T-helper 1 cell treated with Interleukin-12 subunit alpha and Interleukin-12 subunit beta and Interleukin-4 antibody, amounts not matched to agents 30 ng/mL and 1 ng/mL, for 36 hours (primary cell): Measurements from ENCODE around the gene CMTM1. TPM values are rescaled to one million over a fixed set of nuclear protein-coding genes. Genes with fewer than 3 reads are reported as not detected.

Source experiments
- intact Hi-C: fragments of 100-400 bp; cut with micrococcal nuclease; formaldehyde crosslinking; loops from one replicate; pipeline ENCODE4 v1.15.1; 2024
- total RNA-seq: library from RNA; stranded (reverse); gene quantifications from 2 replicates; pipeline ENCODE4 v1.2.3, GENCODE V29; 2022

Gene CMTM1, protein sequence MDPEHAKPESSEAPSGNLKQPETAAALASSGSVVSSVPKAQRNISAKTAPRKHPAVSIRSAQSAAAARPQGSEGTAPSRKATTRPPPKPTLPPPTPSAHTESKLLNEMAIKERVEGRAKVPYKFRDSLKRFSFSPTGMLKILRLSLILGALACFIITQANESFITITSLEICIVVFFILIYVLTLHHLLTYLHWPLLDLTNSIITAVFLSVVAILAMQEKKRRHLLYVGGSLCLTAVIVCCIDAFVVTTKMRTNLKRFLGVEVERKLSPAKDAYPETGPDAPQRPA
- 33.5 and 35.1 TPM in 2 replicates for total RNA-seq

- intact Hi-C loops = no loop called here
Observed at GRCh38 chr16:66566051-66566901, at the start of gene CMTM1. CMTM1 (plus strand) TSS chr16:66566439; CDS start chr16:66566514, 75 bp downstream.

GRCh38 chr16:66516509-66516807 lies 49.8 kb upstream of the CMTM1 start:
- intact Hi-C loops = loop anchor here (1.0 to 2.0 kb wide), 8 partner anchors 8 to 356 kb away; partner anchors contain the start of genes CKLF, CMTM4 and DYNC1LI2

DNA sequence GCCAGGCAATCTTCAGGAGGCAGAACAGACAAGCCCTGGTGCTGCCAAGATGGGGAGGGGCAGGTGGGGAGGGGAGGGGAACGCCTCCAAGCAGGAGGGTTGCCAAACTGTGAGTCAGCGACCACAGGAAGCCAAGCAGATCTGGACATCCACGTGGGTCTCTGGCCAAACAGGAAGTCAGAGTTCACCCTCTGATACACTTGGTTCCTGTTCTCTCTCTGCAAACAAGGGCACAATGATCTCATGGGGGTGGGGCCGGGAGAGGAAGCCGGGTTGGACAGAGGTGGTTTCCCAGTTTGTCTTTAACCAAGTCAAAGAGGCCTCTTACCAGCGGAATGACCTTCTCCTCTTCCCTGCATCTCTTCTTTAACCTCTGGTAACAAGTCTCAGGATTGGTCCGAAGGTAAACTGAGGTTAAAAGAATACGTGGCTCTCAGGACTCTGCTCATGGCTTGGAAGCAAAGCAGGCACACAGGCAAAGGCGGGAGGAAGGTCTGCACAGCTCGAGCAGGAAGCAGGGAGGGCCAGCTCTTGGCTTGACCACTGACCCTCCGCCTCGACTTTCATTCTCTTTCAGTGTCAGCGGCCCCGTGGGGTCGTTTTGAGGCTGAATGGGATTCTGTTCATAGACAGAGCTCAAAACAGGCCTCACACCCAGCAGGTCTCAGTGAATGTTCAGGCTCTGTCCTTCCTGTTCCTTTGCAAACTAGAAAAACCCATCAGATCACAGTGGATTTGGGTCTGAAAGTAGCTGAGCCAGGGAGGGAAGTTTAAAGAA lies 49.2 kb upstream of the CMTM1 start:
- intact Hi-C loops = loop anchor here (1.0 to 2.0 kb wide), 9 partner anchors 7 to 356 kb away; partner anchors contain the start of genes CKLF, CMTM3, CMTM4 and DYNC1LI2

DNA sequence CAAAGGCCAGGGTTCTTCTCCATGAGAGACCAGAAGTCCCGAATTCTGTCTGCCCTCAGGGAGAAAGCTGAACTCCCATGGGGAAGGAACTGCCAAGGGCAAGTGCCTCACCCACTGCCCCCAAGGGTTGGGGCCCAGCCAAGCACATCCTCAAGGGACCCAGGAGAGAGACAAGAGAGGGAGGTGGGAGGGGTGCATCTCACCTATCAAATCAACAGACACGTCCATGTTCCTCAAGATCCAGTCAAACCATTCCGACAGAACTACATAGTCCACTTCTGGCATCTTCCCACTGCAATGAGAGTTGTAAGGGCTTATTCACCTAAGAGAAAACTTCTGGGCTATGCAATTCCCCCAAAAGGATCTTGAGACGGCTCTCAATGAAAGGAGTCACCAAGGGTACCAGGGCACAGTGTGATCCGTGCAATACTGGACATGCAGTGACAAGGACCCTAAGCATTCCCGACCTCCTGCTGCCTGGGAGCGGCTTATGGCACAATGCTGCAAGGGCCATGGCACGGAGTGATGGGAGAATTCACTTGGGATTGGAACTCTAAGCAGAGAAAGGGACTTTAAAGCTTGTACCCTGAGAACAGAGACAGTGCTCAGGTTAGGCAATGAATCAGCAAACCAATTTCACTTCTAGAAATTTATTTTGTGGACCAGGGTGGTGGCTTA lies 48.5 kb upstream of the CMTM1 start:
- intact Hi-C loops = loop anchor here (1.0 to 2.0 kb wide), 4 partner anchors 87 to 355 kb away; partner anchors contain the start of genes CMTM3, CMTM4 and DYNC1LI2

GRCh38 chr16:66519482-66520373 lies 46.5 kb upstream of the CMTM1 start:
- intact Hi-C loops = no loop called here

DNA sequence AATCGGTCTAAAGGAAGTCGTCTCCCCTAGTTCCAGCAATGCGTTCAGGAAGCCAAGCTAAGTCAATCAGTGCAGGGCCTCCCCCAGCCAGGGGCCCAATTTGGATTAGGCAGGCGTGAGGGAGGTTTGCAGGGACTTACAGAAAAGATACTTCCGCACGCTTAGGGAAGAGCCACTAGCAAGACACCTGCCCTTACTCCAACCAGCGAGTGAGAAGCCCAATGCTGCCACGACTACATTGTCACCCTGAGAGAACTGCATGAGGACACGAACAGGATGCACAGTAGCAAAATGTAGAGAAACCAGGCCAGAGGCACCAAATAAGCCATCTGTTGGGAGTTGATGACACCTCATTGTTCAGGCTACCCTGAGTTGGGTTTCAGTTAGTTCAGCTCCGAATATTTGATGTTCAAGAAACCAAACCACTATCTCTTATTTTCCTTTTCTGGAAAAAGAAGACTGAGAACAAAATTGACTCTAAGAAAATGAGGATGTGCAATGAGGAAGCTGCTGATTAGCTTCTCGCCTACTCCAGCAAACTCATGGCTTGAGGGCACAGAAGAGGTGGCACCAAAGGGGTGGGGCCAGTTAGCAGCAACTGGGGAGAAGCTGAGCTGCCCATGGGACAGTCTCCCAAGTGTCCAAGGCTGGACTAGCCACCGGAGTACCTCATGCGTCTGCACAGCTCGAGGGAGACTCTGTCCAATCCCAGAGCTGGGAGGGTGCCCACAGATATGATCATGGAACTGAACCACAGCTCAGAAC lies 45.7 kb upstream of the CMTM1 start:
- intact Hi-C loops = no loop called here

- intact Hi-C loops = no loop called here
Observed at GRCh38 chr16:66521252-66521713, 45.0 kb upstream of the CMTM1 start.

GRCh38 chr16:66521951-66522771 lies 44.1 kb upstream of the CMTM1 start:
- intact Hi-C loops = loop anchor here (1.0 kb wide), 3 partner anchors 30 to 82 kb away; partner anchors contain the start of genes CKLF and CMTM3

DNA sequence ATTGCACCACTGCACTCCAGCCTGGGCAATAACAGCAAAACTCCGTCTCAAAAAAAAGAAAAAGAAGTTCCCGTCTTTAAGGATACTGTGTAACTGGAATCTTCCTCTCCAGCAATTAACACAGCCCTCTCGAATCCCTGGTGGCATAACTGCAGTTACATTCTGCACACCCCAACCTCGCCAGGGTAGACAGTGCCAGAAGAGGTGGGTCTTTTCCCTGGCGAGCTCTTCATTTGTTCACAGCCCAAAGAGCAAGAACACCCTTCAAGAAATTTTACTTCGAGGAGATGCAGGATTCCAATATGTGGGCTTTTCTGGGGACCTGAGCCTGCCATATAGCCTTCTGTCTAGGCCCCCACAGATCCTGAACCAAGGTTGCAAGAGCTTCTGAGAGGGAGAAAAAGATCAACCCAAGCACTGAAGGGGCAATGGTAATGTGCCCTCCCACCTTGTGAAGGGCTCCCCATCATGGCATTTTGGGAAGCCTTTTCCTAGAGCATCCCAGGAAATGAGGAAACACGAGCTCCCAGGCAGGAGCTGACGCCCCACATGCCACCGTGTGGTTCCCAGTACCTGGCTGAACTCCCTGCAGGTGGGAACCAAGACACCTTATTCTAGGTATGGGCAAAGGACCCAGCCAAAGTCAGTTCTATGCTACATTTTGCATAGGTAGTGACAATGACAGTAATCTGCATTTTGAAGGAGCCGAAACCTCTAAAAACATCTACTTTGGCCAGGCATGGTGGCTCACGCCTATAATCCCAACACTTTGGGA lies 43.2 kb upstream of the CMTM1 start:
- intact Hi-C loops = loop anchor here (1.0 kb wide), 3 partner anchors 29 to 81 kb away; partner anchors contain the start of genes CKLF and CMTM3

DNA sequence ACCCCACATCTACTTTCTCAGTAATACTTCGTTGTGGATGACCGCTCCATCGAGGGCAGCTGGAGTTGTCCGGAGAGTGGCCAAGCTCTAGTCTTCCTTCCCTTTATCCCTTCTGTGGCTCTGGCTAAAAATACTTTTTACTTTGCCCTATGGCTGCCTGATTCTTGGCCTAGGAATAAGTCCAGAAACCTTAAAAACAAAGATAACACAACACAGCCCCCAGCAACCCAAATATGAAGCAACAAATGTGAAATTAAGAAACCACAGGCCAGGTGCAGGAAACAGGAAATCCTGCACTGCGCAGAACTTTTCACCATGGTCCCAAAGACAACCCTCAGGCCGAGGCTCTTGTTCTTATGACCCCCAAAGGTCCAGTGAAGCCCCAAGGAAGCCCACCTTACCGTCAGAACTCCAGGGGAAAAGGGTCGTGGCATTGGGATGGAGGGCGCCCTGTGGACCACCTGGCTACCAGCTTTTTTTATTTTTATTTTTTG lies 42.3 kb upstream of the CMTM1 start:
- intact Hi-C loops = loop anchor here (1.0 kb wide), 1 partner anchor 8 kb away; no protein-coding TSS in a partner anchor

- intact Hi-C loops = loop anchor here (1.0 kb wide), 1 partner anchor 8 kb away; no protein-coding TSS in a partner anchor
Observed at GRCh38 chr16:66524601-66525164, 41.6 kb upstream of the CMTM1 start.

GRCh38 chr16:66525396-66526180 lies 40.7 kb upstream of the CMTM1 start:
- intact Hi-C loops = no loop called here

DNA sequence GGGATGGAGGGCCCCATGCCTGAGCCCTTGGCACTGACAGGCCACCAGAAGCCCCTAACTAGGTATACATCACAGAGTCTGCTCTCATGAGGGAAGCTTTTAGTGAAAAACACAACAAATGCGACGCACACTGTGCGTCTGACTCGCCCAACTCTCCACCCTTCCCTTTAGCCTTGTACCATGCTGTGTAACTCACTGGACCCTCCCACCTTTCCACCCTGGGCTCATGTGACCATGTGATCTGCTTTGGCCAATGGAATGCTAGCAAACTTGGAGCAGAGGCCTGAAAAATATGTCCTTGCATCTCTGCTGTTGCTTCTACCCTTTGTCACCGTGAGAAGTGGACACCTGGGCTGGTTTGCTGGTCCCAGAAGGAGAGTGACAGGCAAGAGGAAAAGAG lies 37.9 kb upstream of the CMTM1 start:
- intact Hi-C loops = no loop called here

DNA sequence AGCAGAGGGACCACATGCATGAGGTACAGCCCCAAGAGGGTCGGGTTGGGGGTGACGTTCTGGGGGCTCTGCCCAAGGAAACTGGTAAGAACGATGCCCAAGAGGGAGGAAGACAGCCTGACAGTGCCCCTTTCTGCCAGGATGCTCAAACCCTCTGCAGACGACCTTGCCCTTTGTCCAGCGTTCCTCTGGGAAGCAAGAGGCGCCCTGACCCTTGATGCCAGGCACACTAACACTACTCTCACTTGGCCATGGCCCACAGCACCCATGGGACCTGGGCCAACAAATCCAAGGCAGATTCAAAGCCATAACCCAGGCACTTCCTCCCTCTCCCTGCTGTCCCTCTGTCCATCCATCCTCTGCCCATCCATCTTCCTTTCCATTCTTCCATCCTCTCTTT lies 36.8 kb upstream of the CMTM1 start:
- intact Hi-C loops = no loop called here

DNA sequence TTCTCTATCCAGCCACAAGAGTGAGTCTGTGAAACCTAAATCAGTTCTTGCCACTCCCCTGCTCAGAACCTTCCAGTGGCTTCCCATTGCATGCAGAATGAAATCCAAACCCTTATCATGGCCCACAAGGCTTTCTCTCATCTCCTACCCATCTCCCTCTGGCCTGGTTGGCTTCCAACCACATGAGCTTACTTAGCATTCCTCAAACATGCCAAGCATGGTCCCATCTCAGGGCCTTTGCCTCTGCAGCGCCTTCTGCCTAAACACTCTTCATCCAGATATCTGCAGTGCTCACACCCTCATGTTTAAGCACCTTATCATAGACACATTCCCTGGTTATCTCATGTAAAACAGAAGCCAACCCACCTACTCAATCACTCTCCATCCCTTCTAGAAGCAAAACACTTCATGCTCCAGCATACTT lies 31.9 kb upstream of the CMTM1 start:
- intact Hi-C loops = no loop called here

- intact Hi-C loops = no loop called here
Observed at GRCh38 chr16:66536525-66536924, 29.7 kb upstream of the CMTM1 start.
